H1 (cell line): ENCODE data around the gene CLPSL2. TPM values are rescaled to one million over a fixed set of nuclear protein-coding genes. Genes with fewer than 3 reads are reported as not detected.

Source experiments
- ASH2L ChIP-seq: fragments of 200-600, 300-600 bp; sonication (generic); IDR thresholded peaks from one replicate; pipeline ENCODE4 v1.7.1; 2017; ENCODE audit warnings: low read length
- ATF3 ChIP-seq: IDR thresholded peaks from 2 replicates; pipeline ENCODE4 v1.6.1; 2011; ENCODE audit warnings: low read depth, mild to moderate bottlenecking, low read length; ENCODE audit not compliant: insufficient read depth
- CBX8 ChIP-seq: fragments of 300-800, 300-1000 bp; sonication (generic); IDR thresholded peaks from 2 replicates; pipeline ENCODE4 v1.7.1; 2016; ENCODE audit warnings: low read depth, low read length, borderline replicate concordance
- CHD2 ChIP-seq: IDR thresholded peaks from 2 replicates; pipeline ENCODE4 v1.6.1; 2012; ENCODE audit warnings: low read length, improper control_type of control experiment
- E2F6 ChIP-seq: IDR thresholded peaks from 2 replicates; pipeline ENCODE4 v1.6.1; 2012; ENCODE audit warnings: inconsistent platforms
- GABPA ChIP-seq: IDR thresholded peaks from 2 replicates; pipeline ENCODE4 v1.6.1; 2011; ENCODE audit warnings: mild to moderate bottlenecking, low read length, moderate library complexity, borderline replicate concordance; ENCODE audit not compliant: insufficient read depth
- KDM1A ChIP-seq: fragments of 200-600, 300-600 bp; sonication (generic); IDR thresholded peaks from 2 replicates; pipeline ENCODE4 v1.7.1; 2016; ENCODE audit warnings: mild to moderate bottlenecking, low read length, borderline replicate concordance
- MAX ChIP-seq: IDR thresholded peaks from 2 replicates; pipeline ENCODE4 v1.6.1; 2012; ENCODE audit warnings: inconsistent platforms
- PHF8 ChIP-seq: fragments of 200-600 bp; sonication (generic); conservative IDR thresholded peaks from 2 replicates; pipeline ENCODE4 v1.7.1; 2012; ENCODE audit warnings: low read depth, mild to moderate bottlenecking, inconsistent platforms, low read length, moderate library complexity
- POLR2A ChIP-seq, 2 experiments: IDR thresholded peaks; 1 replicate in 1 of 2; 2 replicates in 1 of 2; pipeline ENCODE4 v1.6.1; 2011; ENCODE audit warnings: low read depth in 2 of 2, low read length in 2 of 2, mild to moderate bottlenecking in 2 of 2; ENCODE audit errors: control extremely low read depth in 1 of 2
- RBBP5 ChIP-seq: IDR thresholded peaks from 2 replicates; pipeline ENCODE4 v1.7.1; 2012; ENCODE audit warnings: low read depth, mild to moderate bottlenecking, inconsistent platforms, low read length, moderate library complexity, borderline replicate concordance
- SUZ12 ChIP-seq: fragments of 200-600 bp; sonication (generic); IDR thresholded peaks from 2 replicates; pipeline ENCODE4 v1.6.1; 2012; ENCODE audit warnings: mild to moderate bottlenecking, inconsistent platforms, low read length, moderate library complexity, mixed read lengths
- TBP ChIP-seq: IDR thresholded peaks from 2 replicates; pipeline ENCODE4 v1.6.1; 2011; ENCODE audit warnings: low read depth, low read length, improper control_type of control experiment
- YY1 ChIP-seq: IDR thresholded peaks from 2 replicates; pipeline ENCODE4 v1.6.1; 2011; ENCODE audit warnings: low read depth, mild to moderate bottlenecking, low read length
- ZNF274 ChIP-seq: IDR thresholded peaks from 2 replicates; pipeline ENCODE4 v1.7.0; 2012; ENCODE audit warnings: low read length, borderline replicate concordance; ENCODE audit errors: extremely low read depth
- polyA plus RNA-seq, 7 experiments: library from polyadenylated mRNA; depleted of rRNA in 3 of 7; stranded (reverse) in 5 of 7; unstranded in 2 of 7; fragments of >200 nt in 5 of 7; fragments of 200-250 nt in 2 of 7; gene quantifications; 1 replicate in 5 of 7; 2 replicates in 1 of 7; 4 replicates in 1 of 7; pipeline versions ENCODE4 v1.2.1 to v1.2.3, GENCODE V29; 2011 to 2013; ENCODE audit warnings: missing spikeins in 2 of 7, mixed read lengths in 2 of 7
- total RNA-seq: library from RNA; stranded (reverse); fragmentation: NEBNext Ultra II Directional; extraction: Animal tissue kit (Norgen Biotek cat#: 25700); gene quantifications from 2 replicates; pipeline ENCODE4 v1.2.1, GENCODE V29; 2021

Gene CLPSL2
- total and polyA plus RNA-seq, 2 of the 8 experiments (the other 6 are each of a cell fraction or from before 2014, with no cell fraction given): 1.4 to 3.4 TPM

DNA sequence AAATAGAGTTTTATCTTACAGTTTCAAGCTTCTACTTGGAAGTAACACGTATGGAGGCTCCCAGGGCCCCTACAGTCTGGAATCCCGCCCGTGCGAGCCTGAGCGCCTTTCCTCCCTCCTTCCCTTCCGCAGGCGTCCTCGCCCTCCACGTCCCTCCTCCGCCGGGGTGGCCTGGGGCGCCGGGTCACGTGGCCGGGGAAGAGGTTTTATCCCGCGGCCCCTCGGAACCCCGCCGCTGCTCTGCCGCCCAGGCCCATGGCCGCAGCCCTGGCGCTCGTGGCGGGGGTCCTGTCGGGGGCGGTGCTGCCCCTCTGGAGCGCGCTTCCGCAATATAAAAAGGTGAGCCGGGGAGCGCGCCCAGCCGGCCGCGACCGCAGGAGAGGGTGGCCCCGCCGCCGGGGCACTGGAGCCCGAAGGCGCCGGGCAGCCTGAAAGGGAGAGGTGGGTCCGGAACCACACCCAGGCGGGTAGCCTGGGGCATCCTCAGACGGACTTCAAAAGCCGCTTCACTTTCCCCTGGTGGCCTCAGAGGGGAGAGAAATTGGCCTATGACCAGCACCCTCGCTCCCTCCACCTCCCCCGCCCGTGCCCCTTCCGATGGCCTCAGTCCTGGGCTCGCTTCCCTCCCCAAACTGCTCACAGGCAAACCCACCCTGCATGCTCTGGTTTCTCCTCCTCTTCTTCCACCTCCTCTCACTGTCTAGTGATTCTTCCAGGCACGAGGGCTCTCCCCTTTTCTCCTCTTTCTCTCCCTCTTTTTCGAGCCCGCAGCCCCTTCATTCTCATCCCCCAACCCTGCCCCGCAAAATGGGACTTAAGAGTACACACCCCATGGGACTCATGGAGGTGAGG lies at the start of gene CLPSL2 (continued):
- TF ChIP-seq CBX8: no peak
- TF ChIP-seq CHD2: no peak
- no peak for TF ChIP-seq GABPA
- peak; percentile 36; the same call in 1 of the 2 replicates for TF ChIP-seq ATF3
- TF ChIP-seq KDM1A: no peak
- TF ChIP-seq E2F6: peak; percentile 90
- peak in 1 of 2 experiments; percentile 57; a peak in 1 of 3 replicates for TF ChIP-seq POLR2A (IDR thresholded peaks at IDR 0.05; ENCODE audit: control extremely low read depth in 1 of 2, low read depth in 2 of 2, low read length in 2 of 2)
- TF ChIP-seq TBP: peak; percentile 57; the same call in 1 of the 2 replicates
- TF ChIP-seq ASH2L: peak; percentile 49
- peak; percentile 68; the same call in 1 of the 2 replicates for TF ChIP-seq RBBP5
- TF ChIP-seq SUZ12: no peak
- no peak for TF ChIP-seq ZNF274
- TF ChIP-seq PHF8: peak; percentile 59; the same call in 1 of the 2 replicates
- peak; percentile 92 for TF ChIP-seq MAX
- 0 out of 2 replicates have a peak, but pooled peaks have one; percentile 31 for TF ChIP-seq YY1
